Endodermal cell (in vitro differentiated cells): ENCODE measurements around the gene PLD2. TPM values are rescaled to one million over a fixed set of nuclear protein-coding genes. Genes with fewer than 3 reads are reported as not detected.

Experiments
- DNase-seq: peaks from one replicate; pipeline ENCODE4 v3.0.0-alpha.2; 2017
- H3K27ac ChIP-seq: 2 replicates; pipeline ENCODE4 v1.5.1; 2013; ENCODE audit warnings: mild to moderate bottlenecking, low read depth, low read length, moderate library complexity
- H3K27me3 ChIP-seq: 2 replicates; pipeline ENCODE4 v1.6.1; 2013; ENCODE audit warnings: mild to moderate bottlenecking, low read length, moderate library complexity; ENCODE audit not compliant: insufficient read depth, control insufficient read depth, poor library complexity, severe bottlenecking
- H3K36me3 ChIP-seq: 2 replicates; pipeline ENCODE4 v1.7.0; 2013; ENCODE audit warnings: mild to moderate bottlenecking, low read length, moderate library complexity; ENCODE audit not compliant: control insufficient read depth, insufficient read depth
- H3K4me1 ChIP-seq: one replicate; pipeline ENCODE4 v1.7.0; 2013; ENCODE audit warnings: low read length; ENCODE audit not compliant: control insufficient read depth, insufficient read depth
- H3K4me3 ChIP-seq: 2 replicates; pipeline ENCODE4 v1.5.1; 2013; ENCODE audit warnings: mild to moderate bottlenecking, low read length, moderate library complexity
- H3K9ac ChIP-seq: 2 replicates; pipeline ENCODE4 v1.6.1; 2013; ENCODE audit warnings: mild to moderate bottlenecking, low read length, moderate library complexity; ENCODE audit not compliant: poor library complexity, severe bottlenecking; ENCODE audit errors: extremely low read depth
- H3K9me3 ChIP-seq: 2 replicates; pipeline ENCODE4 v1.6.1; 2013; ENCODE audit warnings: mild to moderate bottlenecking, low read length, moderate library complexity; ENCODE audit not compliant: control insufficient read depth
- H3K27ac Mint-ChIP-seq: 2 replicates; pipeline ENCODE4 v1.8.0; 2020; ENCODE audit warnings: mixed read lengths
- H3K27me3 Mint-ChIP-seq: 2 replicates; pipeline ENCODE4 v1.8.0; 2021; ENCODE audit warnings: mild to moderate bottlenecking, mixed read lengths; ENCODE audit not compliant: insufficient read depth
- H3K36me3 Mint-ChIP-seq: 2 replicates; pipeline ENCODE4 v1.8.0; 2020; ENCODE audit warnings: low read depth, mixed read lengths
- H3K4me1 Mint-ChIP-seq: 2 replicates; pipeline ENCODE4 v1.8.0; 2020; ENCODE audit warnings: mixed read lengths
- H3K4me3 Mint-ChIP-seq: 2 replicates; pipeline ENCODE4 v1.8.0; 2020; ENCODE audit warnings: mild to moderate bottlenecking, moderate library complexity, mixed read lengths
- H3K9me3 Mint-ChIP-seq: 2 replicates; pipeline ENCODE4 v1.8.0; 2020; ENCODE audit warnings: mild to moderate bottlenecking, mixed read lengths
- CTCF ChIP-seq: fragments of 200-600 bp; sonication (generic); conservative IDR thresholded peaks from 2 replicates; pipeline ENCODE4 v1.5.0; 2021; ENCODE audit warnings: antibody characterized with exemption, mild to moderate bottlenecking
- WGBS, 2 experiments: methylation state at CpG; one replicate each; pipeline versions ENCODE4 v1.1.5 to v1.1.7; 2013; ENCODE audit warnings: missing lambda C conversion rate in 2 of 2, mixed read lengths in 1 of 2; ENCODE audit not compliant: insufficient coverage in 1 of 2, insufficient read length in 1 of 2; 5-methylcytosine and 5-hydroxymethylcytosine counted together
- total RNA-seq, 2 donors: library from RNA; stranded (reverse); fragmentation: NEBNext Ultra II Directional in 1 of 2; extraction: Animal tissue kit (Norgen Biotek cat#: 25700) in 1 of 2; gene quantifications; 2 replicates in 1 of 2; 3 replicates in 1 of 2; pipeline ENCODE4 v1.2.1, GENCODE V29; 2021

The PLD2 gene
- total RNA-seq, 2 donors from 2014 or later = 72.7 to 75.2 TPM

GRCh38 chr17:4833178-4833940 is 26.4 kb downstream of the PLD2 start, which contains the start of gene MINK1:
Gene MINK1, plus strand, starts transcription at chr17:4833340. Its CDS starts 244 bp downstream, at chr17:4833584.
- peak within 1 kb of the TSS; percentile 76 for H3K27ac ChIP-seq

GRCh38 chr17:4833941-4834680 is 27.2 kb downstream of the PLD2 start:
- H3K4me3 ChIP-seq = peak overlapping the region; percentile 91
- peak overlapping the region; percentile 82 for H3K27ac Mint-ChIP-seq
- TF ChIP-seq CTCF = no peak
- no peak overlapping the region for H3K27ac ChIP-seq
- H3K4me3 Mint-ChIP-seq = peak overlapping the region; percentile 83
- no peaks in the 10 kb centered on the region for H3K36me3 ChIP-seq
- no peaks in the 10 kb centered on the region for H3K27me3 ChIP-seq
- peak; percentile 71 for DNase-seq
- no peaks in the 10 kb centered on the region for H3K9me3 Mint-ChIP-seq
- H3K36me3 Mint-ChIP-seq = no peaks in the 10 kb centered on the region
- H3K27me3 Mint-ChIP-seq = no peaks in the 10 kb centered on the region
- peak overlapping the region; percentile 31 for H3K9ac ChIP-seq
- peaks cover 16% of the 10 kb centered on the region for H3K4me1 ChIP-seq
- no peaks in the 10 kb centered on the region for H3K9me3 ChIP-seq
- WGBS, 2 experiments = 17 to 22% methylated on average over 8 to 15 of the region's 15 CpGs
- H3K4me1 Mint-ChIP-seq = peaks cover 36% of the 10 kb centered on the region

More at GRCh38 chr17:4833178-4833940, 26.4 kb downstream of the PLD2 start, which contains the start of gene MINK1:
- H3K9ac ChIP-seq = peak within 1 kb of the TSS; percentile 69
- H3K9me3 ChIP-seq = no peaks in the 10 kb centered on the region
- no peaks in the 10 kb centered on the region for H3K36me3 ChIP-seq
- no peaks in the 10 kb centered on the region for H3K27me3 ChIP-seq
- Mint-ChIP-seq H3K4me3 (peak within 1 kb of the TSS; percentile 83), H3K36me3 (no peaks in the 10 kb centered on the region), H3K27me3 (no peaks in the 10 kb centered on the region), H3K9me3 (no peaks in the 10 kb centered on the region), H3K4me1 (peaks cover 31% of the 10 kb centered on the region), H3K27ac (peak within 1 kb of the TSS; percentile 93)
- peak; percentile 96 for DNase-seq
- peak within 1 kb of the TSS; percentile 91 for H3K4me3 ChIP-seq
- peaks cover 12% of the 10 kb centered on the region for H3K4me1 ChIP-seq
- 0% methylated on average over 13 to 91 of the region's 91 CpGs for WGBS, 2 experiments
- no peak for TF ChIP-seq CTCF

GRCh38 chr17:4834681-4835020 is 27.7 kb downstream of the PLD2 start:
- 75 to 84% methylated on average over 2 to 4 of the region's 4 CpGs for WGBS, 2 experiments
- no peak overlapping the region for H3K9ac ChIP-seq
- H3K36me3 ChIP-seq = no peaks in the 10 kb centered on the region
- no peaks in the 10 kb centered on the region for H3K27me3 ChIP-seq
- peak overlapping the region; percentile 91 for H3K4me3 ChIP-seq
- Mint-ChIP-seq H3K4me1 (peaks cover 41% of the 10 kb centered on the region), H3K27me3 (no peaks in the 10 kb centered on the region), H3K4me3 (peak overlapping the region; percentile 83), H3K36me3 (no peaks in the 10 kb centered on the region), H3K27ac (peak overlapping the region; percentile 16), H3K9me3 (no peaks in the 10 kb centered on the region)
- peaks cover 16% of the 10 kb centered on the region for H3K4me1 ChIP-seq
- H3K9me3 ChIP-seq = no peaks in the 10 kb centered on the region
- H3K27ac ChIP-seq = no peak overlapping the region
- no peak for DNase-seq
- no peak for TF ChIP-seq CTCF
